GM21423 (cell line): ENCODE data around the gene KCNIP2.

Source experiments
- ATAC-seq: cut with Tn5 transposase; IDR thresholded peaks from one replicate; pipeline ENCODE4 v1.9.1; 2021; ENCODE audit warnings: mild to moderate bottlenecking, moderate library complexity; ENCODE audit not compliant: unreplicated experiment

The KCNIP2 gene

DNA sequence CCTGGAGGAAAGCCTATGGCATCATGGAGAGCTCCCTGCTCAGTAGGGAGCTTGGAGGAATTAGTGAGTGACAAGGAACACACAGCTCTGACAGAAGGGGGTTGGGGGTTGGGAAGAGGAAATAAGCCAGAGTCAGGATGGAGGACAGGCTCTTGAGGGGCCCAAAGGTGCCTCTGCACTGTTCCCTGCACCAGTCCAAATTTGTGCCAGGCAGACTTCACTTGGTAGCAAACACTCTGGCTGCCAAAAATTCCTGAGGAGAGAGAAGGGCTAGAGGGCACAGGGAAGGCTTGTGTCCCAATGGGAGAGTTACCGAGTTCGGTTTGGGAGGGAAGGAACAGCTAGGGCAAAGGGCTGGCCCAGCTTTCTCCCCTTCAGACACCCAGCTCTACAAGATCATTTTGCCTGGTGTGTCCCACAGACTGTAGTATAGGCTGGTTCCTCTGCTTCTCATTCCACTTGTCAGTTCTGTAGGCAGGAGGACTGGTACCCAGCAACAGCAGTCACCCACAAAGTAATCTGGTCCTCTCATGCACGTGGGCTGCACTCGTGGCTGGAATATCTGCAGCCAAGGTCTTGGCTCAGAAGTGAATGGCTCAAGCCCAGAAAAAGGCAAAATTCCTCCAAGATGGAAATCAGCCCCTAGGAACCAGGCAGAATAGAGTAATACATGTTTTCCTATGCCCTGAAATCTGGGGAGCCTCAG lies 8.0 kb upstream of the KCNIP2 start:
- ATAC-seq, result no peak

DNA sequence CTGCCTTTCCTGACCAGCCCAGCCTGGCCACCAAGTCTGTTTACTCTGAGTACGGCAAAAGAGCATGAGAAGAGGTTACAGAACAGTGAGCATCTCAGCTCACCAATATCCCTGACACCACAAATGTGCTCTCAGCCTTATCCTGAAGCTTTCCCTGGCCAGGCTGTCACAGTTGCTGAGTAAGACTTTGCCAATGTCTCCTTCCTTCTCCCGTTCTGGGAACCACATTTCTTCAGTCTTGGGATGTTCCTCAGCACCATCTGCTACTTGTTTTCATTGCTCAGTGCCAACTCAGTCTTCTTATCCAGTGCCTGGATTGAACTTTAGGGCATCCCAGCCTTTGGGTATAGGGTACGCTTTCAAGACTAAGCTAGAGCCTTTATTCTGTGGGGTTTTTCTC lies 7.1 kb upstream of the KCNIP2 start:
- ATAC-seq, result no peak

DNA sequence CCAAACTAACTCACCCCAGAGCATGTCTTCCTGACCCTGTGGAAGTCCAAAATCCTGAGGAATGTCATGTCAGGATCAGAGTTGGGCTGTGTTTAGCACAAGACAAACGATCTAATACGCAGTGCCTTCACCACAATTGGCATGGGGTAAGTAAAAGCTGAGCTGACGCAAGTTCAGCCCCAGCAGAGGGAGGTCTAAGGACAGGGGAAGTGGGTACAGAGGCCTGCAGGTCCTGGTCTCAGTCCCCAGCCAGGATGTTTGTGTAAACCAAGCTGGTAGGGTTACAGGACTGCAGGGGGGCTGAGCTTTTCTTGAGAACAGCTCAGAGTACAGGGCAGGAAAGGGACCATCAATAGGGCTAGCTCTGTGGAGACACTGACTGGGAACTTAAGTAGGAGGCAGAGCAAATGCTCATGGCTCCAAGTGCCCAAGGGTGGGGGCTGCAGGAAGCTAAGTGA lies 5.3 kb upstream of the KCNIP2 start:
- ATAC-seq, result no peak

DNA sequence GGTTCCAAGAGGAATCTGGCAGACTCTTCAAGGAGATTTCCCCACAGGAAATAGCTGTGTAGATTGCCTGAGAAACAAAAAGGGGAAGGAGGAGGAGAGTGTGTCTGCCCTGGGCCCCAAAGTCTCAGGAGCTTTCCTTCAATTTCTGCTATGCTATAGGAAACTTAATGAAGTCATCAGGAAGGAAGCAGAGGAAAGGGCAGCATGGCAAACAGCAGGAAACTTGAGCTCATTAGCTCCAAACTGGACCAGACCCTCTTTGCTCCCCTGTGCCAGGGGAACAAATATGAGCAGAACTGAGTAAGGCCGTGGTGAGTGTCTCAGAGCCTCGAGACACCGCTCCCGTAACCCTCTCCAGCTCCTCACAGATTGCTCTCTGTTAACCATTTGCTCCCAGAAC lies 4.8 kb upstream of the KCNIP2 start:
- ATAC-seq, result no peak

DNA sequence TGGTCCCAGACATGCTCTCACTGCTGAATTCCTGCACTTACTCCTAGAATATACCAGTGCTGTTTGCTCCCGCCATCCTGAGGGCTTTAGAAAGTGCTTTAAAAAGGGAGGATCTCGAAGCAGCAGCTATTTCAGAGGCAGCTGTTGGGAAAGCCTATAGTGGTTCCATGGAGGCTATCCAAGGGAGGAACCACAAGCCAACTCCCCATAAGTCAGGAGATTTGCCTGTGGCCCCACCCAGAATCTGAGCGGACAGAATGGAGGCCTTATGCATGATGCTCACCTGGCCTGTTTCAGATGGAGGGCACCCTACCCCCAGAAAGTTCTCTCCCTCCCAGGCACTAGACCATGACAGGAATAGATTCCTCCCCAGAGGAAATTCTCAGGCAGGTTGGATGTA lies 2.3 kb upstream of the KCNIP2 start:
- no peak for ATAC-seq

DNA sequence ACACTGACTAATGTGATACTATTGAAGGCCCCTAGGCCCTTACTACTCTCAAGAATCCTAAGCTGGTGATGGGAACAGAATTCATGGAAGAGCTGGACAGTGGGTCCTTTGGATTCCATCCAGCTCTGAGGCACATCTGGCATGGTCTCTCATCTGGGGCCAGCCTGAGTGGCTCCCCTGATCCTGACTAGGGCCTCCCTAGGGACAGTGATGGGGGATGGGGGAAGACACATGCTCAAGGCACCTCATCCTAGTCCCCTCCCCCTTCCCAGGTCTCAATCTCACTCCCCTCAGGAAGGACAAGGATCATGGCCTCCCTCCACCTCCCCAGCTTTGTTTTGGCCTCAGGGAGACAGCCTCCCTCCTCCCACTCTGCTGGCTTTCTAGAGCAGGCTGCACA lies 1.8 kb downstream of the KCNIP2 start:
- no peak for ATAC-seq

DNA sequence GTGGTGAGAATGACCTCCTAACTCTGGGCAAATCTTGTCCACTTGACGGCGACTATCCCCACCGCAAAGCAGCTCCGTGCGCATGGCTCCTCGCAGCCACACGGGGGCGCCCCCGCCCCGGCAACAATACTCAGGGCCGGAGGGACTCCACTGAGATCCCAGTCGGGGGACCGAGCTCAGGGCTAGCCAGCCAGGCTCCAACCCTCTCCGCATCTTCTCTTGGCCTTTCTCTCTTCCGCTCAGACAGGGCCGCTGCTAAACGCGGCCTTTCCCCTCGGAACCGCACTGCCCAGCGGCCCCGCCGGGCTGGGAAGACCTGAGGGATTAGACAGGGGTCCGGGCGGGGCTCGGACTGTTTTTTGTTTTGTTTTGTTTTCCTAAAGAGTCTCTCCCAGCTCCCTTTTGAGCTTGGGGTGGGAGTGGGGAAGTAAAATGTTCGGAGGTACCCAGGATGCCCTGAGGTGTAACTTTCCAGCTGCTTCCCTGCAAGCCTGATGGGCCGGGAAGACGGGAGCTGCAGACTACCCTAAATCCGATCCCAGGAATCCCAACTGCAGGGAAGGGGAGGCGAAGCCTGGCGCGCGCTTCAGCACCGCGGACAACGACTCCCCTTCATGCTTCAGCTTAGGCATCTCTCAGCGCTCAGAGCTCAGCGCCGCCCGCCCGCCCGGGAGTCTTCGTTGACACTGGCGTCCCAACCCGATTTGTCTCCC lies 2.7 kb downstream of the KCNIP2 start:
- peak; percentile 77 for ATAC-seq

DNA sequence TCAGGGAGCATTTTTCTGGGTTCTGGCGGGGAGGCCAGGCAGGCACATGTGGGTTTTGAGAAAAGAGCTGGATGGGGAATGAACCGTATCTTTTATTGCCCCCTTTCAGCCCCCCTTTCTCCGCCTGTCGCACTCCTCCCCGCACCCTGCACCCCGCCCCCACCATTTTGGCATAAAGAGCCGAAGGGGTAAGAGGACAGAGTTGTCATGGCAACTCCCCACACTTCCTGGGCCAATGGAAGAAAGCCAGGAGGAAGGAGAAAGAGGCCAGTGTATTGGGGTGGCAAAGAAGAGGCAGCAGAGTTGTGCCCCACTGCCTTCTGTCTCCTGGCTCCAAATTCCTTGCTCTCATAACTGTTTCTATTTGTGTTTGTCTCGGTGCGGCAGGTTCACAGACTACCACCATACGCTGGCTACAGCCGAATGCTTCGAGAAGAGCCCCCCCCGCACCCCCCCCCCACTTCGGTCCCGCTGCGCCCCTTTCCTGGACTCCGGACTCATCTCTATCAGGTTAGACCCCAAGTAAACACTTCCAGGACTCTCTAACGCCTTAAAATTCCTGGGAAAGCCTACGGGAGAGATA lies 3.4 kb downstream of the KCNIP2 start:
- no peak for ATAC-seq

DNA sequence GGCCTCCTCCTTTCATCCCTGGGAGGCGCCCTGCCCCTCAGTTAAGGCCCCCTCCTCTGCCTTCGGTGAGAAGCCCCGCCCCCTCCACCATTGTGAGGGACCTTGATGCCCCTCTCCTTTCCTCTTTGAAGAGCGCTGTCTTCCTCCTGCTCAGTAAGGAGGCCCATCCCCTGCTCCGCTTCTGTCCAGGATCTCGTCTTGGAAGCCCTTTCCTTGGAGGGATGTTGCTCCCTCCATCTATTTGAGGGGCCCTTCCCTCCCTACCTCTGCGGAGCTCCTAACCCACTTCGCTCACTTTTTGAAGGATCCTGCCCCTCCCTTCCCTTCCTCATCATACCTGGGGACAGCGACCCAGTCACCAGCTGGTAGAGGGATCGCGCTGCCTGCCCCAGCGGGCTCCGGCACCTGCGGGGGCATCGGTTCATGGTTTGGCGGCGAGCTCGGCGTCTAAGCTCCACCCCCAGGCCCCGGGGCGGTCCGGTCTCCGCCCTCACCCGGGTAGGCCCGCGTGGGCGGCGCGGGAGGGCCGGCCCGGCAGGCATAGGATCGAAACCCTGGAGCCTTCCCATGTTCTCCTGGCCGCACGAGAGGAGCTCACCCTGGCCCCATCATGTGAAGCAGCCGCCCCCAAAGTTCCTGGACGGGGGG lies 4.1 kb downstream of the KCNIP2 start:
- no peak for ATAC-seq

DNA sequence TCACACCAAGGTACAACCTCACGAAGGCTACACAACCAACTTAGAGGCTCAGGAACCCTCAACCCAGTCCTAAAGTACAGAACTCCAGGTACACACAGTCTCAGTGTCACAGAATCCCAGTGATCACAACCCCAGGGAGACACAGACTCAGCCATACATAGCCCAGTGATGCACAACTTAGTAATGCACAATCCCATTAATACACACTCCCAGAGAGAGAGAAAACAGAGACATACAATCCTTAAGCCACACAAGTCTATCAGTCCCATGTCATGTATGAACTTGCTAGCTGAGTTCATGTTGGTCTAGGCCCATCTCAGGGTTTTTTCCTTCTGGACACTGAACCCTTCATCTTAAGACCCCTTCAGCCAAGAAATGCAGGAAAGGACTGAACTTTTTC lies 4.6 kb downstream of the KCNIP2 start:
- no peak for ATAC-seq

DNA sequence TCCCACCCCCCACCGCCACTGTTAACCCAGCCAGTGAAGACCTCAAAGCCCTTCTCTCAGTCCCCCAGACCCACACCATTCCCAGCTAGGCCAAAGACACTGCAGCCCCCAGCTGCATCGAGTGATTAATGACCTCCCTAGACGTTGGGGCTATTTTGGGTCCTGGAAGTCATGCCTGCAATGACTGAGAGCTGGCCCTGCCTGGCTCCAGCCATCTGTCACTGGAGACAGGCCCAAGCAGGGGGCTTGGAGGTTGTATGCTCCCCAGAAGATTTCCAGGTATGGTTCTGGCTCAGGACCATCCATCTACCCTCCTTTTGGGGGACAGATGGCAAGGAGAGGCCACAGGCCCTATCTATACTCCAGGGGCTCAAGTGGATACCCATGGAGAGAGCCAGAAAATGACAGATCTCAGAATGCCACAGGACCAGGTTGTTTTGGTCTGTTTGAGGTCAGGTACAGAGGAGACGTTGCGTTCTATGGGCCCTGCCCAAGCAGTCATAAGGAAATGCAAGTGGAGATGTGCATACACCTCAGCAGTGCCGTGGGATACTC lies 5.1 kb downstream of the KCNIP2 start:
- ATAC-seq, result no peak

DNA sequence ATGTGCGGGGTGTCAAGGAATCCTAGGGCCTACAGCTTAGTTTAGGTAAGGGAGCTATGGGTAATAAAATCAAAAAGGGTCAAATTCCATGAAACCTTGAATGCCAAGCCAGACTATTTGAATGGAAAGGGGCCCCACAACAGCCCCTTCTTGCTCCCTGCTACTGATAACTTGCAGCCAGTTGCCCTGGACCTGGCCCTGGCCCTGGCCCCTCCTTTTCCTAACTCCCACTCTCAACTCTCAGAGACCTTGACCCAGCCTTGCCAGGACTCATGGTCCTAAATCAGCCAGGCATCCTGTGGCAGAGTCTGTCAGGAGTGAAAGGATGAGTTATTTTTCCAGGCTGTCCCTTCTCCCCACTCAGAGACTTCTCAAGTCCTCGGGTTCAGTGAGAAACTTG lies 5.9 kb downstream of the KCNIP2 start:
- ATAC-seq, result no peak

DNA sequence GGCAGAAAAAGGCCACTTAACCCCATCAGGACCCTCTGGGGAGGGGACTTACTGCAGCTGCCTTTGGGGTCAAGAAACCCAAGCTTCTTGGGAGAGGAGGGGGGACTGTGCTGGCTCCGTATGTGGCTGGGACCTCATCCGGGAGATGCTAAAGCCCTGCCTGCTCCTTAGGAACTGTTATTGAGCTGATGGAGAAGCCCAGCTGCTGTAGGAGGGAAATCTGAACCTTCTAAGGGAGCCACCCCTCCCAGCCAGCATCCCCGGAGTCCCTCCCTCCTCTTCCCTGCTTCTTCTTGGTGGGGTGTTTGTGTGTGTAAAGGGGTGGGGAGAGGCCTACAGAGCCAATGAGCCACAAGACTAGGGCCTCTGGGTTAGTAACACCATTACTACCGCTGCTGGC lies 8.2 kb downstream of the KCNIP2 start:
- ATAC-seq, result no peak

DNA sequence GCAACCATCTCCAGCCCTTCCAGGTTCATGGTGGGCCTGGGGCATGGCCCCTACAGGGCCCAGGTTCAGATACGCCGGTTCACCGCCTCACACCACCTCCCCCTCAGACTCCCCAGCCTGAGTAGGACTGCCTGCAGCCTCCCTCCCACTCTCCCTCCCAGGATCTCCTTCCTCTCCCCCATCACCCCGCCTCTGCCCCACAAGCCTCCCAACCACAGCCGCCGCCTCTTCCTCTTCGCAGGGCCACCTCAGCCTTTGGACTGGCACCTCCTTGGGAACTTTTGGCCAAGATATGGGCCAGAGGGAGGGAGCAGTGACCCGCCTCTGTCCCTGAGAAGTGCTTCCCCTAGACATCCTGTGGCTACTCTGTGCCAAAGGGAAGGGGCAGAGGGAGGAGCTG lies 9.3 kb downstream of the KCNIP2 start:
- ATAC-seq, result no peak

DNA sequence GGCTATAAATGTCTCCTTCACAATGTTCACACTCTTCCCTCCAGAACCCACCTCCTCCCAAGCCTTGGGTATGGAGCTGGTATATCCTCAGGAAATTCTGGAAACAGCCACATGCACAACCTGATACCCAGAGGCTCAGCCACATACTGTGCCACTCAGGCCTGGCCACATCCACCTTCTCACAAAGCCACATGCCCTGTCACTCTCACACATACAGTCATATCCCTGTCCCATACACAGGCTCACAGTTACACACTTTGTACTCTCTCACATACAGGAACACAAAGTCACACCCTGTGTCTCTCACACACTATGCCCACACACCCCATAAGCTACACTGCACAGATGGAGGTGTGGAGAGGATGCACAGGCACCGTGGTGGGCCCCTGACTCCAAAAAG lies 10.1 kb downstream of the KCNIP2 start:
- no peak for ATAC-seq

DNA sequence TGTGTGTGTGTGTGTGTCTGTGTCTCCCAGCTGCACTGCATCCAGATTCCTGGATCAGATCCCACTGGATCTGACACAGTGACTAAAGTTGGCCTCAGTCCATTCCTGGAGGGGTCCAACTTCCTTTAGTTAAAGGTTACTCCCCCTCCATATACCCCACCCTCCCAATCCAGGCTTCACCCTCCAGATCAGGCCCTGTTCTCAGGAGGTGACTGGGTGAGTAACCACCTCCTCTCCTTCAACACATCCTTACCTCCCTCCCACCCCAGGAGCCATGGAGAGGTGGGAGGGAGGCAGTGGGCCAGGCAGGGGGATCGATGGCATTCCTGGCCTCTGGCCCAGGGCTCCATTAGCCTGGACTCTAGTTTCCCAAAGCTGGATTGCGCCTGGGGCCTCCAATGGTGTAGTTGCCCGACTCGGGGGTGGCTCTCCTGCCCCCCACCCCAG lies 11.3 kb downstream of the KCNIP2 start:
- ATAC-seq, result no peak

DNA sequence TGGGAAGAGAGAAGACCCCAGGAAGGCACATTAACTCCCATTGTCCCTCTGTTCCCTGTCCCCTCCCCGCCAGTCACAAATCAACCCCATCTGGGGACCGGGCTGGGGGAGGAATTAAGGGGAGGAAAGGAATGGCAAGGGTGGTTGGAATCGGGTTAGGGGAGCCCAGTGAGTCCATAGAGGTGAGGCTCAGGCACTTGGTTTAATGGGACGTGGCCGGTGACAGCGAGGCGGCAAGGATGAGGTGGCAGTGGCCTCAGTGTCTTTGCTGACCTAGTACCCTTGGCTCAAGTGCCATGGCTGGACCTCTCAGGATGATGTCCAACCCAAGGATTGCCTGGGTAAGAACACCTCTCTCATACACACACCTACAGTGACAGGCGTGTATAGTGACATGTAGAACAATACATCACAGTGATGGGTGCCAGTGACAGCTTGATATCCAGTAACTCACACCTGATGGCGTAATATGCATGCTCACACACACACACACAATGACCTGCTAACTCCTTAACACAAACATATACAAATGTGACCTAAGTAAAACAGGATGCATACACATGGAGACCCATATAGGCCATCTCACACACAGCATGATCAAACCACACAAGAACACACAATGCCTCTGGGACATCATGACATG lies 12.3 kb downstream of the KCNIP2 start:
- no peak for ATAC-seq

DNA sequence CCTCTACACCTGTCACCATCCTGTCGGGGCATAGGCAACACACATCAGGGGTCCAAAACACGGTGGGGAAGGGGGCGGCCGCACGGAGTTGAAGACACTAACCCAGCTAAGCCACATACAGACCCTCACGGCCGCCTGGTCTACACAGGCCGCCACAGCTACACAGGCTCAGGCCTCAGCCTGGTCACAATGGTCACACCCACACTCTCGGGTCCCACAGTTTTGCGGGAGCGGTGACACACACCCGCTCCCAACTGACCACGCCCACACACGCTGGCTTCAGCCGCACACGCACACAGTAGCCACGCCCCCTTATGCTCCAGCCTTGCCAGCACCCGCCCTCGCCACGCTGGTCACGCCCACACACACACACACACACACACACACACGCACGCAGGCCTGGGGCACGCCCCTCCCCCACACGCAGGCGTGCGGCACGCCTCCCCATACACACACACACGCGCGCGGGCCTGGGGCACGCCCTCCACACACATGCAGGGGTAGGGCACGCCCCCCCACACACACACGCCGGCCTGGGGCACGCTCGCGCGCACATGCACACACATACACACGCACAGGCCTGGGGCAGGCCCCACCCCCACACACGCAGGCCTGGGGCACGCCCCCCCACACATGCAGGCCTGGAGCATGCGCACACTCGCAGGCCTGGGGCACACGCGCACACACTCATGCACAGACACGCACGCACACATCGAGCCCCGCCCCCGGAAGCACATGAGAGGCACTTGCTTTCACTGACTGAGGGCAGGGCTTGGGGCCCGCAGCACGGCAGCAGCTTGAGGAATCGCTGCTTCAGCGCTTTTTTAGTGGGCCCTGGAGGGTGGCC lies 13.1 kb downstream of the KCNIP2 start:
- ATAC-seq, result peak; percentile 53

DNA sequence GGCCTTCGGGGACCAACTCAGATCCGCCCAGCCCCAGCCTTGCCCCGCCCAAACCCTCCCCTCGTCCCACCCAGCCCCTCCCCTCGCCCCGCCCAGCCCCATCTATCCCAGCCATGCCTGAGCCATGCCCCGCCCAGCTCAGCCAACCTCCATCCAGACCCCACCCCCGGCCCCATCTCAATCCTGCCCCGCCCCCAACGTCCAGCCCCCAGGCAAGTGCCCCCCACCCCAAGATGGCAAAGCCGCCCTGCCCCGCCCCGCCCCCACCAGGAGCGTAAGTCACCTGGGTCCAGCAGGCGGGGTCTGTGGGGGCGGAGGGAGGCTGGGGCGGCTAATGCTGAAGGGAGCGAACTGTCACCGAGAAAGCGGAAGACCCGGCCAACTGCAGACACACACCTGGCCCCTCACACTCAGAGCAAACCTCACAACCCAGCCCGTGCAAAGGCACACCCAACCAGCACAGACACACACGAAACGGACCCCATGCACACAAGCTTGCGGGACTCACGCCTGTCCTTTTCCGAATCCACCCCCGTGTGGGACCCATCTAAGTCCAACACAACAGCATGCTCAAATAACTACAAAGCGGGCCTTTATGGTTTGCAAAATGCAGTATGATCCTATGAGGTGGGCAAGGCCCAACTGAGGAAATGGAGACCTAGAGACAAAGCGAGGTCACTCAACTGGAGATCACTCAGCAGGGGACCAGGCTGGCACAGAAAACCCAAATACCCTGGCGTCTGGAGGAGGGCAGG lies 13.9 kb downstream of the KCNIP2 start:
- peak; percentile 15 for ATAC-seq
